ENCODE measurements around the gene S1PR4.

- TF ChIP-seq BHLHE40 (IDR thresholded peaks at IDR 0.05; ENCODE audit: low read length) = no peak
- TF ChIP-seq CBFB (CRISPR knock-in tag; IDR thresholded peaks at IDR 0.05) = no peak
- TF ChIP-seq CREBL2 (CRISPR knock-in tag; IDR thresholded peaks at IDR 0.05; ENCODE audit: borderline replicate concordance) = no peak
- TF ChIP-seq ATAD3A (CRISPR knock-in tag; IDR thresholded peaks at IDR 0.05) = no peak
Observed at GRCh38 chr19:3229346-3229743, 50.8 kb downstream of the S1PR4 start.

Measured in HepG2 (cell line).